NCI-H1436 (cell line): Measurements from ENCODE around the gene ANK2.

Experiments used
- DNase-seq: peaks from one replicate; lab custom pipeline; 2025; lab: John Stamatoyannopoulos, UW

Gene ANK2

GRCh38 chr4:113398441-113399143 is 349.1 kb downstream of the ANK2 start:
- DNase-seq, result no peak

GRCh38 chr4:113404167-113404571 is 354.7 kb downstream of the ANK2 start:
- DNase-seq, result no peak

- no peak for DNase-seq
These were observed 355.4 kb downstream of the ANK2 start for GRCh38 chr4:113404841-113405240.

GRCh38 chr4:113405874-113406722 is 356.6 kb downstream of the ANK2 start:
- DNase-seq, result no peak

GRCh38 chr4:113406723-113407016 is 357.2 kb downstream of the ANK2 start:
- peak; percentile 45 for DNase-seq

GRCh38 chr4:113407409-113407808 is 358.0 kb downstream of the ANK2 start:
- no peak for DNase-seq

- no peak for DNase-seq
These were observed 359.7 kb downstream of the ANK2 start for GRCh38 chr4:113409181-113409580.

GRCh38 chr4:113410686-113411085 is 361.2 kb downstream of the ANK2 start:
- no peak for DNase-seq

GRCh38 chr4:113411496-113411938 is 362.1 kb downstream of the ANK2 start:
- no peak for DNase-seq

- no peak for DNase-seq
These were observed 370.2 kb downstream of the ANK2 start for GRCh38 chr4:113419631-113420030.

GRCh38 chr4:113420938-113421337 is 371.5 kb downstream of the ANK2 start:
- no peak for DNase-seq

- no peak for DNase-seq
These were observed 374.2 kb downstream of the ANK2 start for GRCh38 chr4:113423631-113424030.

- no peak for DNase-seq
These were observed 383.7 kb downstream of the ANK2 start for GRCh38 chr4:113433116-113433515.
